Activated CD8-positive, alpha-beta memory T cell treated with anti-CD3 and anti-CD28 coated beads for 24 hours (primary cell): ENCODE results near the gene GCAT.
A peak's percentile ranks its signal among the peaks of the same experiment; 100 is the strongest.

Experiments
- DNase-seq: peaks from one replicate; pipeline ENCODE4 v3.0.0-alpha.2; 2020

GCAT gene

GRCh38 chr22:37811867-37812266, 4.1 kb downstream of the GCAT start:
- DNase-seq = no peak

- DNase-seq = no peak
Measured at GRCh38 chr22:37812869-37813678, 5.3 kb downstream of the GCAT start.

GRCh38 chr22:37815593-37815992, 7.9 kb downstream of the GCAT start:
- DNase-seq = no peak

- no peak for DNase-seq
Measured at GRCh38 chr22:37816543-37817180, 8.9 kb downstream of the GCAT start.

GRCh38 chr22:37817705-37818408, 10.1 kb downstream of the GCAT start:
- peak; percentile 96 for DNase-seq

- peak; percentile 86 for DNase-seq
Measured at GRCh38 chr22:37818409-37819104, 10.8 kb downstream of the GCAT start.

GRCh38 chr22:37819105-37819433, 11.3 kb downstream of the GCAT start:
- no peak for DNase-seq

- DNase-seq = no peak
Measured at GRCh38 chr22:37820350-37820749, 12.6 kb downstream of the GCAT start.

- no peak for DNase-seq
Measured at GRCh38 chr22:37822079-37822833, 14.5 kb downstream of the GCAT start.

GRCh38 chr22:37823134-37823985, 15.6 kb downstream of the GCAT start, which contains the start of gene GALR3:
TSS of gene GALR3 (plus strand) at chr22:37823382. CDS start at chr22:37823407, 25 bp downstream.
- DNase-seq = no peak

GRCh38 chr22:37824674-37825641, 17.2 kb downstream of the GCAT start:
- DNase-seq = peak; percentile 64

- DNase-seq = no peak
Measured at GRCh38 chr22:37827056-37827455, 19.3 kb downstream of the GCAT start.

- DNase-seq = no peak
Measured at GRCh38 chr22:37830093-37830842, 22.5 kb downstream of the GCAT start.

GRCh38 chr22:37831472-37831871, 23.7 kb downstream of the GCAT start:
- no peak for DNase-seq

- no peak for DNase-seq
Measured at GRCh38 chr22:37832022-37832857, 24.5 kb downstream of the GCAT start.

GRCh38 chr22:37842015-37842793, 34.5 kb downstream of the GCAT start:
- no peak for DNase-seq

- DNase-seq = no peak
Measured at GRCh38 chr22:37843741-37844089, 36.0 kb downstream of the GCAT start.

- no peak for DNase-seq
Measured at GRCh38 chr22:37844904-37845329, 37.2 kb downstream of the GCAT start.
